Ishikawa (cell line): ENCODE data around the gene PIM3.
A peak's percentile ranks its signal among the peaks of the same experiment; 100 is the strongest.

Experiments used
- CEBPB ChIP-seq: IDR thresholded peaks from 2 replicates; pipeline ENCODE4 v1.6.1; 2012
- CREB1 ChIP-seq: IDR thresholded peaks from 2 replicates; pipeline ENCODE4 v1.6.1; 2012; ENCODE audit warnings: low read depth
- EGR1 ChIP-seq: IDR thresholded peaks from 2 replicates; pipeline ENCODE4 v1.6.1; 2012
- EP300 ChIP-seq: IDR thresholded peaks from 2 replicates; pipeline ENCODE4 v1.6.1; 2012; ENCODE audit warnings: borderline replicate concordance
- FOXM1 ChIP-seq: IDR thresholded peaks from 2 replicates; pipeline ENCODE4 v1.6.1; 2012; ENCODE audit warnings: low read depth, borderline replicate concordance
- MAX ChIP-seq: IDR thresholded peaks from 2 replicates; pipeline ENCODE4 v1.6.1; 2012
- NFIC ChIP-seq: IDR thresholded peaks from 2 replicates; pipeline ENCODE4 v1.6.1; 2012
- RAD21 ChIP-seq: IDR thresholded peaks from 2 replicates; pipeline ENCODE4 v1.6.1; 2012; ENCODE audit warnings: low read depth
- TAF1 ChIP-seq: IDR thresholded peaks from 2 replicates; pipeline ENCODE4 v1.6.1; 2012; ENCODE audit warnings: low read depth, mild to moderate bottlenecking
- TCF12 ChIP-seq: IDR thresholded peaks from 2 replicates; pipeline ENCODE4 v1.6.1; 2012; ENCODE audit warnings: low read depth
- TEAD4 ChIP-seq: IDR thresholded peaks from 2 replicates; pipeline ENCODE4 v1.6.1; 2012
- YY1 ChIP-seq: IDR thresholded peaks from 2 replicates; pipeline ENCODE4 v1.6.1; 2012; ENCODE audit warnings: low read depth
- ZBTB7A ChIP-seq: IDR thresholded peaks from 2 replicates; pipeline ENCODE4 v1.6.1; 2012; ENCODE audit warnings: low read depth
- TF ChIP-seq, protein P1 (sequence below): IDR thresholded peaks from 2 replicates; pipeline ENCODE4 v1.6.1; 2012; ENCODE audit warnings: low read depth, mild to moderate bottlenecking
- TF ChIP-seq, protein P2 (sequence below): IDR thresholded peaks from 2 replicates; pipeline ENCODE4 v1.6.1; 2012

PIM3 gene

DNA sequence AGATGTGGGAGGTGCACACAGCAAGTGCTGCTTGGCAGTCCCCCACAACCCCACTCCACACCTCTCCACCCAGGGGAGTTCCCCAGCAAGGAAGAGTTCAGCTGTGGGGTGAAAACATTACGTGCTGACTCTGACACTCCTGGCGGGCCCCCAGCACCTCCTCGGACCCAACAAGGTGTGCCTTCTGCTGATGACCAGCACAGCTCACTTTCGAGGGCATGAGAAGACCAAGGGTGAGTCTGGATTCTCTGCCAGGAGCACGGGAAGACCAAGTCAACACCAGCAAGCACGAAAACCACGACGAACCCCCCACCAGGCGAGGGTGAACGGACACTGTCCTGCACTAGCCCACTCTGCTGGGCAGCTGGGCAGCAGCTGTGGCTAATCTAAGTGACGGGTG, 43.7 kb upstream of the PIM3 start:
- TF ChIP-seq CEBPB, result no peak
- TF ChIP-seq RAD21, result no peak
- no peak for TF ChIP-seq ZBTB7A
- TF ChIP-seq MAX, result no peak
- no peak for TF ChIP-seq NFIC
- no peak for TF ChIP-seq FOXM1
- TF ChIP-seq EP300, result no peak
- TF ChIP-seq, protein P1, sequence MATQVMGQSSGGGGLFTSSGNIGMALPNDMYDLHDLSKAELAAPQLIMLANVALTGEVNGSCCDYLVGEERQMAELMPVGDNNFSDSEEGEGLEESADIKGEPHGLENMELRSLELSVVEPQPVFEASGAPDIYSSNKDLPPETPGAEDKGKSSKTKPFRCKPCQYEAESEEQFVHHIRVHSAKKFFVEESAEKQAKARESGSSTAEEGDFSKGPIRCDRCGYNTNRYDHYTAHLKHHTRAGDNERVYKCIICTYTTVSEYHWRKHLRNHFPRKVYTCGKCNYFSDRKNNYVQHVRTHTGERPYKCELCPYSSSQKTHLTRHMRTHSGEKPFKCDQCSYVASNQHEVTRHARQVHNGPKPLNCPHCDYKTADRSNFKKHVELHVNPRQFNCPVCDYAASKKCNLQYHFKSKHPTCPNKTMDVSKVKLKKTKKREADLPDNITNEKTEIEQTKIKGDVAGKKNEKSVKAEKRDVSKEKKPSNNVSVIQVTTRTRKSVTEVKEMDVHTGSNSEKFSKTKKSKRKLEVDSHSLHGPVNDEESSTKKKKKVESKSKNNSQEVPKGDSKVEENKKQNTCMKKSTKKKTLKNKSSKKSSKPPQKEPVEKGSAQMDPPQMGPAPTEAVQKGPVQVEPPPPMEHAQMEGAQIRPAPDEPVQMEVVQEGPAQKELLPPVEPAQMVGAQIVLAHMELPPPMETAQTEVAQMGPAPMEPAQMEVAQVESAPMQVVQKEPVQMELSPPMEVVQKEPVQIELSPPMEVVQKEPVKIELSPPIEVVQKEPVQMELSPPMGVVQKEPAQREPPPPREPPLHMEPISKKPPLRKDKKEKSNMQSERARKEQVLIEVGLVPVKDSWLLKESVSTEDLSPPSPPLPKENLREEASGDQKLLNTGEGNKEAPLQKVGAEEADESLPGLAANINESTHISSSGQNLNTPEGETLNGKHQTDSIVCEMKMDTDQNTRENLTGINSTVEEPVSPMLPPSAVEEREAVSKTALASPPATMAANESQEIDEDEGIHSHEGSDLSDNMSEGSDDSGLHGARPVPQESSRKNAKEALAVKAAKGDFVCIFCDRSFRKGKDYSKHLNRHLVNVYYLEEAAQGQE, result no peak
- no peak for TF ChIP-seq TCF12
- TF ChIP-seq CREB1, result no peak
- no peak for TF ChIP-seq YY1
- TF ChIP-seq TEAD4, result no peak
- TF ChIP-seq, protein P2, sequence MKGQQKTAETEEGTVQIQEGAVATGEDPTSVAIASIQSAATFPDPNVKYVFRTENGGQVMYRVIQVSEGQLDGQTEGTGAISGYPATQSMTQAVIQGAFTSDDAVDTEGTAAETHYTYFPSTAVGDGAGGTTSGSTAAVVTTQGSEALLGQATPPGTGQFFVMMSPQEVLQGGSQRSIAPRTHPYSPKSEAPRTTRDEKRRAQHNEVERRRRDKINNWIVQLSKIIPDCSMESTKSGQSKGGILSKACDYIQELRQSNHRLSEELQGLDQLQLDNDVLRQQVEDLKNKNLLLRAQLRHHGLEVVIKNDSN, result no peak

DNA sequence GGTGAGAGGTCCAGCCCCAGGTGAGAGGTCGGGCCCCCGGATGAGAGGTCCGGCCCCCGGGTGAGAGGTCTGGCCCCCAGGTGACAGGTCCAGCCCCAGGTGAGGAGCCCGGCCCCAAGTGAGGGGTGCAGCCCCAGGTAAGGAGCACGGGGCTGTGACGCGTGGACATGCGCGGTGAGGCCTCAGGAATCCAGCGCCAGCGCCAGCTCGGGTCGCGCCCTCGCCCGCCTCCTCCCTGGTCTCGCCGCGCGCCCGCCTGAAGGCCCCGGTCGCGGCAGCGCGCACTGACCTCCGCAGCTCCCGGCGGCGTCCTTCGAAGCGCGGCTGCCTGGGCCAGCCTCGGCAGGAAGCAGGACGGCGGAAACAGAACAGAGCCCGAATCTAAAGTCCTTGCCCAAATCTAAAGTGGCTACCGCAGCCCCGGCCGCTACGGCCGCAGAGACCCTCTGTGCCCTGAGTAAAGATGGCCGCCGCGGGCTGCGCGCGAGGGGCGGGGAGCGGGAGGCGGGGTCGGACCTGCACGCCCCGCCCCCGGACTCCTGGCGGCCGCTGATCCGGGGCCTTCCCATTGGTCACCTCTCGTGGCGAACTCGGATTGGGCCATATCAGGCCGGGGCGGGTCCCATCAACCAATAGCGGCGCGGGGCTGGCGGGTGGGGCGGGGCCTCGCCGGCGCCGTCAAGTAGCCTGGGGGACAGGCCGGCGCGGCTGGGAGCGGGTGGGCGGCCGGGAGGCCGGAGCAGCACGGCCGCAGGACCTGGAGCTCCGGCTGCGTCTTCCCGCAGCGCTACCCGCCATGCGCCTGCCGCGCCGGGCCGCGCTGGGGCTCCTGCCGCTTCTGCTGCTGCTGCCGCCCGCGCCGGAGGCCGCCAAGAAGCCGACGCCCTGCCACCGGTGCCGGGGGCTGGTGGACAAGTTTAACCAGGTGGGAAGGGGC, 42.3 kb upstream of the PIM3 start, which contains the start of the genes ALG12 and CRELD2:
TSS of gene ALG12 (minus strand) at position 465 of the 937 bp plus-strand sequence. CDS start 4,673 bp downstream, outside the sequence.
TSS of gene CRELD2 (plus strand) at position 661 of the 937 bp plus-strand sequence. CDS start at position 797, 136 bp downstream.
- peak; percentile 66 for TF ChIP-seq TAF1
- TF ChIP-seq MAX, result peak; percentile 42; the same call in 1 of the 2 replicates
- TF ChIP-seq ZBTB7A, result peak; percentile 81; the same call in 1 of the 2 replicates
- peak; percentile 98 for TF ChIP-seq YY1
- TF ChIP-seq, protein P2, result no peak
- no peak for TF ChIP-seq CEBPB
- TF ChIP-seq CREB1, result no peak

GRCh38 chr22:49918911-49919881, 41.4 kb upstream of the PIM3 start:
- TF ChIP-seq MAX, result no peak
- TF ChIP-seq, protein P1, result peak; percentile 22; the same call in 1 of the 2 replicates

GRCh38 chr22:49920859-49921258, 39.7 kb upstream of the PIM3 start:
- no peak for TF ChIP-seq CEBPB
- TF ChIP-seq FOXM1, result no peak
- TF ChIP-seq RAD21, result no peak
- TF ChIP-seq TEAD4, result no peak
- TF ChIP-seq YY1, result no peak
- no peak for TF ChIP-seq NFIC
- TF ChIP-seq TCF12, result no peak
- TF ChIP-seq, protein P1, result no peak
- TF ChIP-seq ZBTB7A, result no peak
- no peak for TF ChIP-seq EGR1
- no peak for TF ChIP-seq TAF1
- no peak for TF ChIP-seq CREB1
- TF ChIP-seq MAX, result no peak
- TF ChIP-seq, protein P2, result no peak
- TF ChIP-seq EP300, result no peak
